ENCODE results near the gene CLCN1. TPM values are rescaled to one million over a fixed set of nuclear protein-coding genes. Genes with fewer than 3 reads are reported as not detected.

The CLCN1 gene
- total RNA-seq, 2 donors from 2014 or later, result 0.23 TPM; not detected in 1

DNA sequence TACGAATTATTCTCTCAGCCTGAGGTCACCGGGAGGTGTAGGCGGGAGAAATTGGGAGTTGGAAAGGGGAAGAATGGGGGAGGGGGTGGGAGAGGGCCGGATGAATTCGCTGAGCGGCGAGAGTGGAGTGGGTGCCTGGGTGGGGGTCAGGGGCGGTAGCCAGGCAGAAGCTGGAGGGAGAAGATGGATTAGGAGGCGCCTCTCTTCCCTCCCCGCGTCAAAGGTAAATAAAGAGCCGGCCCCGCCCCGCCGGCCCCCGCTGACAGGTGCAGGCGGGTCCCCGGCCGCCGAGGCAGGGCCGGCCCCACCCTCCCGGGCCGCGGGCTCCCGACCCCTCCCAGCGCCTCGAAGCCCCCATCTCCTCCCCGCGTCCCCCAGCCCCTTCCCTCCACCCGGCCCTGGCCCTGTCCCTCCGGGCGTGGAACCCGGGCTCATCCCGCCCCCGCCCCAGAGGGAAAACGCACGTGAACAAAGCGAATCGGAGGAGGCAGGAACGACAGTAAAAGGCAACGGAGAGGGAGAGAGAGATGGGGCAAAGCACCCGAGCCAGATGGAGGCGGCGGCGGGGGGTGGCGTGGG, 45.7 kb downstream of the CLCN1 start:
- no peaks in the 10 kb centered on the region for H3K4me1 ChIP-seq (replicated peaks)
- peaks cover 10% of the 10 kb centered on the region for H3K27me3 ChIP-seq (replicated peaks; ENCODE audit: insufficient read depth)
- DNase-seq (ENCODE audit: low spot score), result no peak
- no peaks in the 10 kb centered on the region for H3K9me3 ChIP-seq
- no peaks in the 10 kb centered on the region for H3K36me3 ChIP-seq
- no peak for TF ChIP-seq POLR2A (IDR thresholded peaks at IDR 0.05)
- no peak for TF ChIP-seq POLR2AphosphoS5 (IDR thresholded peaks at IDR 0.05)
- TF ChIP-seq, protein P1, sequence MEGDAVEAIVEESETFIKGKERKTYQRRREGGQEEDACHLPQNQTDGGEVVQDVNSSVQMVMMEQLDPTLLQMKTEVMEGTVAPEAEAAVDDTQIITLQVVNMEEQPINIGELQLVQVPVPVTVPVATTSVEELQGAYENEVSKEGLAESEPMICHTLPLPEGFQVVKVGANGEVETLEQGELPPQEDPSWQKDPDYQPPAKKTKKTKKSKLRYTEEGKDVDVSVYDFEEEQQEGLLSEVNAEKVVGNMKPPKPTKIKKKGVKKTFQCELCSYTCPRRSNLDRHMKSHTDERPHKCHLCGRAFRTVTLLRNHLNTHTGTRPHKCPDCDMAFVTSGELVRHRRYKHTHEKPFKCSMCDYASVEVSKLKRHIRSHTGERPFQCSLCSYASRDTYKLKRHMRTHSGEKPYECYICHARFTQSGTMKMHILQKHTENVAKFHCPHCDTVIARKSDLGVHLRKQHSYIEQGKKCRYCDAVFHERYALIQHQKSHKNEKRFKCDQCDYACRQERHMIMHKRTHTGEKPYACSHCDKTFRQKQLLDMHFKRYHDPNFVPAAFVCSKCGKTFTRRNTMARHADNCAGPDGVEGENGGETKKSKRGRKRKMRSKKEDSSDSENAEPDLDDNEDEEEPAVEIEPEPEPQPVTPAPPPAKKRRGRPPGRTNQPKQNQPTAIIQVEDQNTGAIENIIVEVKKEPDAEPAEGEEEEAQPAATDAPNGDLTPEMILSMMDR (IDR thresholded peaks at IDR 0.05), result no peak
- intact Hi-C loops (cut with DNase I), result no loop called here
- WGBS, result 3% methylated on average over 43 of the region's 46 CpGs
- peak overlapping the region; percentile 33 to 47 for H3K4me3 ChIP-seq
- H3K27ac ChIP-seq, result no peak overlapping the region

GRCh38 chr7:143362131-143363015, 46.5 kb downstream of the CLCN1 start, which contains the start of gene FAM131B:
Gene FAM131B (minus strand): TSS chr7:143362713. CDS start chr7:143362603, 110 bp downstream.
- Histone ChIP-seq H3K36me3 (no peaks in the 10 kb centered on the region), H3K27ac (no peak within 1 kb of the TSS), H3K9me3 (no peaks in the 10 kb centered on the region), H3K4me3 (peak within 1 kb of the TSS; percentile 33 to 47), H3K27me3 (replicated peaks; ENCODE audit: insufficient read depth) (peaks cover 10% of the 10 kb centered on the region), H3K4me1 (replicated peaks) (no peaks in the 10 kb centered on the region)
- intact Hi-C loops (cut with DNase I), result no loop called here
- WGBS, result under 1% methylated on average over 63 of the region's 112 CpGs
- no peak for DNase-seq (ENCODE audit: low spot score)
- TF ChIP-seq POLR2A (IDR thresholded peaks at IDR 0.05) (no peak), POLR2AphosphoS5 (IDR thresholded peaks at IDR 0.05) (no peak)
- TF ChIP-seq, protein P1 (IDR thresholded peaks at IDR 0.05), result no peak

- peaks cover 10% of the 10 kb centered on the region for H3K27me3 ChIP-seq (replicated peaks; ENCODE audit: insufficient read depth)
- no peak overlapping the region for H3K27ac ChIP-seq
- H3K4me1 ChIP-seq (replicated peaks), result no peaks in the 10 kb centered on the region
- no peaks in the 10 kb centered on the region for H3K9me3 ChIP-seq
- intact Hi-C loops (cut with DNase I), result no loop called here
- TF ChIP-seq POLR2A (IDR thresholded peaks at IDR 0.05) (no peak), POLR2AphosphoS5 (IDR thresholded peaks at IDR 0.05) (no peak)
- TF ChIP-seq, protein P1 (IDR thresholded peaks at IDR 0.05), result no peak
- H3K36me3 ChIP-seq, result no peaks in the 10 kb centered on the region
- no peak for DNase-seq (ENCODE audit: low spot score)
- peak overlapping the region; percentile 33 to 47 for H3K4me3 ChIP-seq
- WGBS, result 60% methylated on average over 18 of the region's 19 CpGs
These were observed 47.4 kb downstream of the CLCN1 start for GRCh38 chr7:143363016-143363937.

GRCh38 chr7:143367972-143368371, 52.1 kb downstream of the CLCN1 start:
- intact Hi-C loops (cut with DNase I), result no loop called here
- H3K27ac ChIP-seq, result no peak overlapping the region
- H3K4me1 ChIP-seq (replicated peaks), result no peaks in the 10 kb centered on the region
- no peak for TF ChIP-seq POLR2A (IDR thresholded peaks at IDR 0.05)
- TF ChIP-seq, protein P1 (IDR thresholded peaks at IDR 0.05), result no peak
- no peak for TF ChIP-seq POLR2AphosphoS5 (IDR thresholded peaks at IDR 0.05)
- H3K36me3 ChIP-seq, result no peaks in the 10 kb centered on the region
- no peak for DNase-seq (ENCODE audit: low spot score)
- H3K9me3 ChIP-seq, result no peaks in the 10 kb centered on the region
- WGBS, result 84% methylated on average over 4 of the region's 4 CpGs
- H3K27me3 ChIP-seq (replicated peaks; ENCODE audit: insufficient read depth), result peaks cover 6% of the 10 kb centered on the region
- no peak overlapping the region for H3K4me3 ChIP-seq

Measured in prostate gland (tissue), 2 donors.